ENCODE results near the gene GPRC5D. TPM values are rescaled to one million over a fixed set of nuclear protein-coding genes. Genes with fewer than 3 reads are reported as not detected.

Gene GPRC5D
- polyA plus RNA-seq, 1 donor (not counting 4 experiments of a cell fraction or from before 2014, with no cell fraction given), result 0.08 TPM

DNA sequence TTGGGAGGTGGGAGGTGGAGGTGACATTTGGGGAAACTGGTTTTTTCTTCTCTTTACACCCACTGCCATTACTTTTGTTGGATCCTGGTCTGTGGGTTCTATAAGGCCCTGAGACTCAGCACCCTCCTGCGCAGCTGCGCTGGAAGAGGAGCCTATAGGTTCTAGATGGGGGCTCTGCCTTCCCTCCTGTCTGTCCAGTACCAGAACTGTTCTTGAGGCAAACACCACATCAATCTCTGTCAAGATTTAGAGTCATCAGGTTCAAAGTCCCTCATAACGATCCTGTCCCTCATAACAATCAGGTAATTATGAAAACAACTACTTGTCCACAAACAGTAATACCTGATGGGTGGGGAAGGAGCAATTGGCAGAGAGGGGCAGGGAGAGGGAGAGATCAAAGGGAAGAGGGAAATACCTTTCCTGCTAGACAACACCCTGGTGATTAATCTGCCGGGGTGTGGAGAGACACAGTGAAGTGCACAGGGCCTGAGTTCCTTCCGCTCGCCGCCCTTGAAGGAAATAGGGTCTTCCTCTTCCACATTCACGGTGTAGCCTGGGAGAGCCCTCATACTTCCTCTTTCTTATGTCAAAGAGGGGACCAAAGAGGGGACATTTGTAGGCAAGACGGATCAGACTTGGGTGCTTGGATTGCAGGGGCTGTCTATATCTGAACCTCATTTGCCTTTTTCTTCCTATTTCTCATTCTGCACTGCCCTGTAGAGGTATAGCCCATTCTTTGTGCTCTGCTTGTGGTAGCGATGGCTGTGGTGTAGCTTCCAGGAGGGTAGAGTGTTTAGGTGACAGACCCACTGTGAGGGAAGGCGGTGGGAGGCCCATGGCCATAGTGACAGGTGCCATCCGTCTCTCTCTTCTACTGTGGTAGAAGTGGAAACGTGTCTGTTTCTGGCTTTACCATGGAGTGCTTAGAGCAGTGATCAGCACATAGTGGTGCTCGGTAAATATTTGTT, 48.0 kb downstream of the GPRC5D start:
- H3K4me2 ChIP-seq (ENCODE audit: control insufficient read depth, extremely low read depth, insufficient read depth, low read depth, low read length), result peak overlapping the region; percentile 73
- H2AFZ ChIP-seq (ENCODE audit: control insufficient read depth, low read length), result peak overlapping the region; percentile 81
- H3K9me3 ChIP-seq (ENCODE audit: control insufficient read depth, low read depth, low read length), result no peaks in the 10 kb centered on the region
- no peak for DNase-seq (ENCODE audit: low read depth, low spot score)
- dilution Hi-C loops (cut with MboI; ENCODE audit: extremely low pct_ligation_motif_present, low sequenced_read_pairs), result no loop called here
- FAIRE-seq, result peak; percentile 97
- H3K4me3 ChIP-seq (ENCODE audit: control insufficient read depth in 2 of 3, extremely low read depth in 1 of 3, insufficient read depth in 2 of 3, low read depth in 1 of 3, low read length in 3 of 3), result peak overlapping the region in 1 of 3 experiments; percentile 55
- peaks cover 35% of the 10 kb centered on the region for H3K79me2 ChIP-seq (ENCODE audit: control insufficient read depth, insufficient read depth, low read length)
- H3K27ac ChIP-seq (ENCODE audit: control insufficient read depth, insufficient read depth, low read length), result peak overlapping the region; percentile 99
- H3K36me3 ChIP-seq (ENCODE audit: control insufficient read depth in 2 of 2, extremely low read depth in 1 of 2, insufficient read depth in 2 of 2, low read length in 2 of 2), result peaks cover 10 to 23% of the 10 kb centered on the region in 2 experiments
- TF ChIP-seq, protein P1, sequence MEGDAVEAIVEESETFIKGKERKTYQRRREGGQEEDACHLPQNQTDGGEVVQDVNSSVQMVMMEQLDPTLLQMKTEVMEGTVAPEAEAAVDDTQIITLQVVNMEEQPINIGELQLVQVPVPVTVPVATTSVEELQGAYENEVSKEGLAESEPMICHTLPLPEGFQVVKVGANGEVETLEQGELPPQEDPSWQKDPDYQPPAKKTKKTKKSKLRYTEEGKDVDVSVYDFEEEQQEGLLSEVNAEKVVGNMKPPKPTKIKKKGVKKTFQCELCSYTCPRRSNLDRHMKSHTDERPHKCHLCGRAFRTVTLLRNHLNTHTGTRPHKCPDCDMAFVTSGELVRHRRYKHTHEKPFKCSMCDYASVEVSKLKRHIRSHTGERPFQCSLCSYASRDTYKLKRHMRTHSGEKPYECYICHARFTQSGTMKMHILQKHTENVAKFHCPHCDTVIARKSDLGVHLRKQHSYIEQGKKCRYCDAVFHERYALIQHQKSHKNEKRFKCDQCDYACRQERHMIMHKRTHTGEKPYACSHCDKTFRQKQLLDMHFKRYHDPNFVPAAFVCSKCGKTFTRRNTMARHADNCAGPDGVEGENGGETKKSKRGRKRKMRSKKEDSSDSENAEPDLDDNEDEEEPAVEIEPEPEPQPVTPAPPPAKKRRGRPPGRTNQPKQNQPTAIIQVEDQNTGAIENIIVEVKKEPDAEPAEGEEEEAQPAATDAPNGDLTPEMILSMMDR (optimal IDR thresholded peaks at IDR 0.05 in 1 of 3, IDR thresholded peaks at IDR 0.05 in 1 of 3, conservative IDR thresholded peaks at IDR 0.05 in 1 of 3; ENCODE audit: extremely low read depth in 1 of 3, insufficient read depth in 2 of 3, low read length in 3 of 3), result no peak
- no peak for TF ChIP-seq EZH2 (IDR thresholded peaks at IDR 0.05; ENCODE audit: low read length)
- no peaks in the 10 kb centered on the region for H4K20me1 ChIP-seq (ENCODE audit: control insufficient read depth, extremely low read depth, insufficient read depth, low read length)
- H3K4me1 ChIP-seq (ENCODE audit: control insufficient read depth, extremely low read depth, insufficient read depth, low read length), result peaks cover 60% of the 10 kb centered on the region
- no peaks in the 10 kb centered on the region for H3K27me3 ChIP-seq (ENCODE audit: control insufficient read depth, extremely low read depth, insufficient read depth, low read length)
- peaks cover 5% of the 10 kb centered on the region for H3K9me1 ChIP-seq (ENCODE audit: control insufficient read depth, extremely low read depth, insufficient read depth, low read length)
- H3K9ac ChIP-seq (ENCODE audit: control insufficient read depth, extremely low read depth, insufficient read depth, low read length), result peak overlapping the region; percentile 66

DNA sequence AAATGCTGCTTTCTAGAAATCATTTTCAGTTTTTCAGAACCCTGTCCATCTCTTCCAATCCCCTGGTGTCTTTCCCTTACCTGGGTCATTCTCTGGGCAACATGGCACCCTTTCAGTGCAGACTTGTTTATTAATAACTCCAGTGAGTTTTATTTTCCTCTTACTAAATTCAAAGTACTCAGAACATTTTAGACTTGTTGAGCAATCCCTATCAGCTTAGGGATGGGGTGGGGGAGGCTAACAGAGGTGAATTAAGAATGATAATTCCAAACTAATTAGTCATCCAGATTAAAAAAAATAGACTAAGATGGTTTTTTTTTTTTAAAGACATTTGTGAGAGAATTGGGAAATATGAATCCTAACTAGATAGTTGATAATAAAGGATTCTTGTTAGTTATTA, 49.9 kb downstream of the GPRC5D start:
- Histone ChIP-seq H4K20me1 (ENCODE audit: control insufficient read depth, extremely low read depth, insufficient read depth, low read length) (no peaks in the 10 kb centered on the region), H3K27me3 (ENCODE audit: control insufficient read depth, extremely low read depth, insufficient read depth, low read length) (no peaks in the 10 kb centered on the region), H3K79me2 (ENCODE audit: control insufficient read depth, insufficient read depth, low read length) (peaks cover 38% of the 10 kb centered on the region), H3K9ac (ENCODE audit: control insufficient read depth, extremely low read depth, insufficient read depth, low read length) (peak overlapping the region; percentile 87), H3K4me3 (ENCODE audit: control insufficient read depth in 2 of 3, extremely low read depth in 1 of 3, insufficient read depth in 2 of 3, low read depth in 1 of 3, low read length in 3 of 3) (peak overlapping the region in 2 of 3 experiments; percentile 65 to 71), H3K36me3 (ENCODE audit: control insufficient read depth in 2 of 2, extremely low read depth in 1 of 2, insufficient read depth in 2 of 2, low read length in 2 of 2) (peaks cover 1 to 18% of the 10 kb centered on the region in 2 experiments), H3K27ac (ENCODE audit: control insufficient read depth, insufficient read depth, low read length) (peak overlapping the region; percentile 99), H3K9me1 (ENCODE audit: control insufficient read depth, extremely low read depth, insufficient read depth, low read length) (peaks cover 5% of the 10 kb centered on the region), H2AFZ (ENCODE audit: control insufficient read depth, low read length) (no peak overlapping the region), H3K9me3 (ENCODE audit: control insufficient read depth, low read depth, low read length) (no peaks in the 10 kb centered on the region), H3K4me2 (ENCODE audit: control insufficient read depth, extremely low read depth, insufficient read depth, low read depth, low read length) (peak overlapping the region; percentile 97), H3K4me1 (ENCODE audit: control insufficient read depth, extremely low read depth, insufficient read depth, low read length) (peaks cover 67% of the 10 kb centered on the region)
- no peak for TF ChIP-seq EZH2 (IDR thresholded peaks at IDR 0.05; ENCODE audit: low read length)
- TF ChIP-seq, protein P1 (optimal IDR thresholded peaks at IDR 0.05 in 1 of 3, IDR thresholded peaks at IDR 0.05 in 1 of 3, conservative IDR thresholded peaks at IDR 0.05 in 1 of 3; ENCODE audit: extremely low read depth in 1 of 3, insufficient read depth in 2 of 3, low read length in 3 of 3), result no peak
- FAIRE-seq (no peak), DNase-seq (ENCODE audit: low read depth, low spot score) (peak; percentile 79)
- dilution Hi-C loops (cut with MboI; ENCODE audit: extremely low pct_ligation_motif_present, low sequenced_read_pairs), result no loop called here
